ENCODE results near the gene LINC00237.

The LINC00237 gene

GRCh38 chr20:21052241-21052640 is 53.9 kb downstream of the LINC00237 start:
- DNase-seq (ENCODE audit: extremely low read depth in 1 of 2, low read depth in 1 of 2), result no peak

GRCh38 chr20:21050710-21051109 is 55.4 kb downstream of the LINC00237 start:
- DNase-seq (ENCODE audit: extremely low read depth in 1 of 2, low read depth in 1 of 2), result no peak

GRCh38 chr20:21049305-21049828 is 56.8 kb downstream of the LINC00237 start:
- DNase-seq (ENCODE audit: extremely low read depth in 1 of 2, low read depth in 1 of 2), result no peak

GRCh38 chr20:21048841-21049273 is 57.3 kb downstream of the LINC00237 start:
- DNase-seq (ENCODE audit: extremely low read depth in 1 of 2, low read depth in 1 of 2), result peak; percentile 1 to 36

GRCh38 chr20:21047981-21048380 is 58.2 kb downstream of the LINC00237 start:
- DNase-seq (ENCODE audit: extremely low read depth in 1 of 2, low read depth in 1 of 2), result no peak

- no peak for DNase-seq (ENCODE audit: extremely low read depth in 1 of 2, low read depth in 1 of 2)
Measured at GRCh38 chr20:21046413-21047070, 59.6 kb downstream of the LINC00237 start.
